Fibroblast of pulmonary artery (primary cell): ENCODE measurements around the gene CLEC18B.
"Not testable (repeated sequence)": the region's sequence is repeated elsewhere in the genome, so short reads cannot be mapped to it uniquely, and the experiment has no call there.

Experiments used
- DNase-seq: peaks from one replicate; pipeline ENCODE4 v3.0.0-alpha.2; 2010; ENCODE audit warnings: low read depth
- H3K4me3 ChIP-seq: replicated peaks from 2 replicates; pipeline ENCODE4 v1.5.1; 2011; ENCODE audit warnings: low read depth, mild to moderate bottlenecking, control low read depth, low read length, moderate library complexity
- TF ChIP-seq, protein P1 (sequence below): IDR thresholded peaks from 2 replicates; pipeline ENCODE4 v1.5.1; 2011; ENCODE audit warnings: mild to moderate bottlenecking, control low read depth, low read length, inconsistent platforms; ENCODE audit errors: missing control alignments

CLEC18B gene

DNA sequence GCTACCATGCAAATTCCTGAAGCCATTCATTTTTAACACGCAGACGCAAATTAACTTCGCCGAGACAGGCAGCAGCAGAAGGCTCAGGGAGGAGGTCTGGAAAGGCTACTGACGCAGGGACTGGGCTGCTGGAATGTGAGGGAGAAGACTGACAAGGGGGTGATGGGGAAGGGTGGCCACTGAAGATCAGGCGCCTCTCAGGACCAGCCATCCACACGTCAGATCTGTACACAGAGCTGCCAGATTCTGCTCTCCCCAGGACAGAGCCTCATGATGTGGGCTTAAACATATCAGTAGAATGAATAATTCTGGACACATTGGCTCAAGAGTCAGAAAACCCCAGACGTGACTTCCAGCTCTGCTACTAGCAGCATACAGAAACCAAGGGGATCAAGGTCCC lies 25.6 kb upstream of the CLEC18B start:
- no peak for DNase-seq
- TF ChIP-seq, protein P1, sequence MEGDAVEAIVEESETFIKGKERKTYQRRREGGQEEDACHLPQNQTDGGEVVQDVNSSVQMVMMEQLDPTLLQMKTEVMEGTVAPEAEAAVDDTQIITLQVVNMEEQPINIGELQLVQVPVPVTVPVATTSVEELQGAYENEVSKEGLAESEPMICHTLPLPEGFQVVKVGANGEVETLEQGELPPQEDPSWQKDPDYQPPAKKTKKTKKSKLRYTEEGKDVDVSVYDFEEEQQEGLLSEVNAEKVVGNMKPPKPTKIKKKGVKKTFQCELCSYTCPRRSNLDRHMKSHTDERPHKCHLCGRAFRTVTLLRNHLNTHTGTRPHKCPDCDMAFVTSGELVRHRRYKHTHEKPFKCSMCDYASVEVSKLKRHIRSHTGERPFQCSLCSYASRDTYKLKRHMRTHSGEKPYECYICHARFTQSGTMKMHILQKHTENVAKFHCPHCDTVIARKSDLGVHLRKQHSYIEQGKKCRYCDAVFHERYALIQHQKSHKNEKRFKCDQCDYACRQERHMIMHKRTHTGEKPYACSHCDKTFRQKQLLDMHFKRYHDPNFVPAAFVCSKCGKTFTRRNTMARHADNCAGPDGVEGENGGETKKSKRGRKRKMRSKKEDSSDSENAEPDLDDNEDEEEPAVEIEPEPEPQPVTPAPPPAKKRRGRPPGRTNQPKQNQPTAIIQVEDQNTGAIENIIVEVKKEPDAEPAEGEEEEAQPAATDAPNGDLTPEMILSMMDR = no peak
- no peak overlapping the region for H3K4me3 ChIP-seq

DNA sequence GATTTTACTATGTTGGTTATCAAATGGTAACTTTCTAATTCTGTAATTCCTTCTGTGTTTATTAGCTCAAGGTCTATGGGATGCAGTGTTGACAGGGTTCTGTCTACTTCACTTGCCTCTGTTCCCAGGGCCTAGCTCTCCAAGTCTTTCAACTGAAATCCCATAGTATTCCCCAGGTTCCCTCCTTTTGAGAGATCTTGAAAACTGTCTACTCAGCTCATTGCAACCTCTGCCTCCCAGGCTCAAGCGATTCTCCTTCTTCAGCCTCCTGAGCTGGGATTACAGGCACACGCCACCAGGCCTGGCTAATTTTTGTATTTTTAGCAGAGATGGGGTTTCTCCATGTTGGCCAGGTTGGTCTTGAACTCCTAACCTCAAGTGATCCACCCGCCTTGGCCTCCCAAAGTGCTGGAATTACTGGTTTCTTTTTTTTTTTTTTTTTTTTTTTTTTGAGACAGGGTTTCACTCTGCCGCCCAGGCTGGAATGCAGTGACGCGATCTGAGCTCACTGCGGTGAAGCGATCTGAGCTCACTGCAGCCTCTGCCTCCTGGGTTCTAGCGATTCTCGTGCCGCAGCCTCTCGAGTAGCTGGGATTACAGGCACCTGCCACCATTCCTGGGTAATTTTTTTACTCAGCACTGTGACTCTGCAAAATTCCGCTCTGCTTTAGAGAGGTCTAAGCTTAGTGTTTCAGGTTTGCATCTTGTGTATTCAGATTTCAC lies 22.5 kb upstream of the CLEC18B start:
- H3K4me3 ChIP-seq, DNase-seq: not testable (repeated sequence)

DNA sequence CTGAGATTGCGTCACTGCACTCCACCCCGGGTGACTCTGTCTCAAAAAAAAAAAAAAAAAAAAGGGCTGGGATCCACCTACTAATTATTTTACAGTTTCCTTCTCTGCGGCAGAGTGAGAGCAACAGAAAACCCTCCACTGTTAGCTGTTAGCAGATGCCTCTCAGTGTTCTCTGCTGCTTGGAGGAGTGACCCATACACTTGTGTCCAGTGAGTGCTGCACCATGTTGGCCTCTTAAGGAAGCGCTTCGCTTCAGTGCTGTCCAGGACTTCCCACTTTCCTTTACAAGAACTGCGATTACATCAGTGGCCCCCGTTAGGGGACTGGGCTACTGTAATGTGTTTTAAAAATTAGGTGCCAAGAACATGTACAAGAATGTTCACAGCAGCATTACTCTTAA lies 18.4 kb upstream of the CLEC18B start:
- TF ChIP-seq, protein P1 = no peak
- DNase-seq = no peak
- H3K4me3 ChIP-seq = no peak overlapping the region

DNA sequence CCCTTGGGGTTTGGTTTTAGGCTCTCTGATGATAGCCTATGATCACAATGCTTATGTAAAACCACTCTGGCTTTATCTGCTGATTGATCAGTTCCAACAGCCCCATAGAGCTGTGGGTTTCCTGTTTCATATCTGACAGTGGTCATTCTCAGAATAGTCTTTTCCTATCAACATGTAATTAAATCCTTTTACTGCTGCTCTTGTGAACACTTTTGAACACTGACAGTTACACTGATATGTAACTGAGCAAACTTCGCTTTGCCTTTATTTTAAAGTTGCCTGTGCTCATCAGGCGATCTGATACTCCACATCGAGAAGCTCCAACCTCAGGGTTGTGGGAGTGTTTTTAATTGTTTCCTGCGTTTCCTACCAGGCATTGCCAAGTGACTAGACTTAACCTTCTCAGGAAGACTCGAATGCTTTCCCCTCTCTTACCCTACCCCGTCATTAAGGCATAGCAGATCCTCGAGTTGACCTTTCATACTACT lies 17.3 kb upstream of the CLEC18B start:
- TF ChIP-seq, protein P1 = no peak
- DNase-seq = no peak
- H3K4me3 ChIP-seq = no peak overlapping the region

DNA sequence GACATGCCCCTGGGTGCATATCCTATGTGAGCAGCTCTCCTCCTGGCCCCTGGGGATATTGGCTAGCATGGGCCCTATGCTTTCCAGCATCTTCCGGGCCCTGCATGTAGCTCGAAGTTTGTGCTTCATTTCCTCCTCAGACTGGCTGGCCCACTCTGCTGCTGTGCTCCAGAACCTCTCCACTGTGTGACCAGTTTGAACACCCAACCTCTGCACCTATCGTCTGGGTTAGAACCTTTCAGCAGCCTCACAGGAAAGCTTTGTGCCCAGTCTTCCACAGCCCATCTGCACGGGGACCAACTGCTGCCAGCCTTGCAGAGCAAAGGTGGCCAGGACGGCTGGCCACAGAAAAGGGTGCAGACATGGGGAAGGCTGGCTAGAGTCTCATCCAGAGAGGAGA lies 10.2 kb upstream of the CLEC18B start:
- DNase-seq = no peak
- H3K4me3 ChIP-seq = no peak overlapping the region
- TF ChIP-seq, protein P1 = no peak

DNA sequence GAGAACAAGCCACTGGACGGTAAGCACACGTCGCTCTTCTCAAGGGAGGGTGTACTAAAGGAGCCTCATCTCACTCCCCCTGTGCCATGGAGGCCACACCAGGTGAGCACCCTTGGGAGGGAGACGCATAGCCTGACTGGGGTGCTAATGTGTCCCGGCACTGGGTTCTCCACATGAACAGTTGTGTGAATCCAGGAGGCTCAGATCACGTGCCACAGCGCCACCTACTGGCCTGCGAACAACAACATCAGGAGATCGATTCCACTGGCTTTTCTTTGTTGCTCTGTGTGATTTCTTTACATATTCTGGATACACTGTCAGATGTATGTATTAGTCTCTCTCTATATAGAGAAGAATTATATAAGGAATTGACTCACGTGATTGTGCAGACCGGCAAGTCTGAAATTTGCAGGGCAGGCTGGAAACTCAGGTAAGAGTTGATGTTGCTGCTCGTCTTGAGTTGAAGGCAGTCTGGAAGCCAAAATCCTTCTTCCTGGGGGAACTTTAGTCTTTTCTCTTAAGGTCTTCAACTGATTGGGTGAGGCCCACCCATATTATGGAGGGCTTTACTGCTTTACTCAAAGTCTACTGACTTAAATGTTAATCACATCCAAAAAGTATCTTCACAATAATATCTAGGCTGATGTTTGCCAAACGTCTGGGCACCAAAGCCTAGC lies 8.9 kb upstream of the CLEC18B start:
- TF ChIP-seq, protein P1 = peak; percentile 62
- not testable (repeated sequence) for H3K4me3 ChIP-seq
- DNase-seq = peak; percentile 51

DNA sequence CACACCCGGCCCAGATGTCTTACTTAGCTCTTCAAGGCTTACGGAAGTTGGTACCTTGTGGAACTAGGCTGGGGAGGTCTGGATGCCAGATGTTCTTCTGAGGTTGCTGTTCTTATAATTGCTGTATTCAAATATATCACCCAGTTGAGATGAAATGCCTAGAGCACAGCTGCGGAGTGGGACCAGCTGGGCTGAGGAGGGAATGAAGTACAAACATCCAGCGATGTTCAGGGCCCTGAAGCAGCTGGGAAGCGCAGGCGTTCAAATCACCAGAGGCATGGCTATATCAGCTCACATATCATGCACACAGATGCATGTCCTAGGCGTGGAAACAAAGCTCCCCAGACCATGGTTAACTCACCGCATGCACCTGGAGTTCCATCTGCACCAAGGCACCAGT lies 7.2 kb upstream of the CLEC18B start:
- not testable (repeated sequence) for DNase-seq, H3K4me3 ChIP-seq

DNA sequence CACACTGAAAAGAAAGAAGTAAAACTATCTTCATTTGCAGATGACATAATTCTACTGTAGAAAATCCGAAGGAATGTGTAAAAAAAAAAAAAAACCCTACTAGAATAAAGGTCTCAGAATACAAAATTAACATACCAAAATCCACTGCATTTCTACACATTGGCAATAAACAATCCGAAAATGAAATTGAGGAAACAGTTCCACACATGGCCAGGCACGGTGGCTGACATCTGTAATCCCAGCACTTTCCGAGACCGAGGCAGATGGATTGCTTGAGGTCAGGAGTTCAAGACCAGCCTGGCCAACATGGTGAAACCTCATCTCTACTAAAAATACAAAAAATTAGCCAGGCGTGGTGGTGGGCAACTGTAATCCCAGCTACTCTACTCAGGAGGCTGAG lies 4.5 kb upstream of the CLEC18B start:
- DNase-seq, H3K4me3 ChIP-seq: not testable (repeated sequence)

DNA sequence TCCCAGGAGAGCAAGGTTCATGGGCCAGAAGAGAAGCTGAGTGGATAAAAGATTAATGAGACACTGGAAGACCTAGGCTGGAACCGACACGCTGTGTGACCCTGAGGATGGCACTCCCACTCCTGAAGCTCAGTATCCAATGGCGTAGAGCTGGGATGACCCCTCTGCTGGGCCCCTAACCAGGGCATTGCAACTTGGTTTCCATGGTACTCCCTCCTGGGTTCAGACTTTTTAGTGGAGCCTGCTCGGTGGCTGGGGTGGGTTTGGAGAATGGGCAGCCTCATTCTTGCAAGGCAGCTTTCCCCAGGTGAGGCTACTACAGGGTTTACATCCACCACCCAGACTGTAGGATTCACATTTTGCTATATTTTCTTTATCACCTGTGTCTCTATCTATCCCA lies 2.4 kb upstream of the CLEC18B start:
- DNase-seq, H3K4me3 ChIP-seq: not testable (repeated sequence)

DNA sequence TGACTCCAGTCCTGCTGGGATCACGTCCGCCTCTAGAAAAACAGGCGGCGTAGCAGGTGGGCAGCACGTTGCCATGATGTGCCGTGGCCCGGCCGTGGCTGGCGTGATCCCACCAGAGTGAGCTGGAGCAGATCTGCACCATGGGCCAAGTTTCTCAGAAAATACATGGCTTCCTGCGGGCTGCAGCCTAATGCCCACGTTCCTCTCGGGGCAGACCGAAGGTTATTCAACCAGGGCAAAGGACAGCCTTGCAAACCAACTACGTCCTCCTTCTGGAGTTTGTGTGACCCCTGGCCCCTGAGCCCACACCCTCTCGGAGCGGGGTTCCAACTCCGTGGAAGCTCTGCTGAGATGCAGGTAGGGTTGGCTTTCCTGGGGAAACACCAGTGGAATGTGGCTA lies 808 bp upstream of the CLEC18B start:
- H3K4me3 ChIP-seq, DNase-seq: not testable (repeated sequence)

DNA sequence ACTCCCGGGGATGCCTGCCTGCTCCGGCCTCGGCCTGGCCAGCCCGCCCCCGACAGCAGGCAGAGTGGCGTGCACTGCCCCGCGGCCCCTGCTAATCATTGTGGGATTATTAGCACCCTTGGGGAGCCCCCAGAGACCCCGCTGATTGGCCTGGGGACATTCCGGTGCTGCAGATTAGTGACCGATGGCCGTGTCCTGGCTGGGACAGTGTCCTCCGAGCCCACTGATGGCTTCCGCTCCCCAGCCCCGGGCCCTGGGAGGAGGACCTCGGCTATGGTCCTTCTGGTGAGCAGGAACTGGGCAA lies 156 bp upstream of the CLEC18B start:
- not testable (repeated sequence) for H3K4me3 ChIP-seq, DNase-seq

DNA sequence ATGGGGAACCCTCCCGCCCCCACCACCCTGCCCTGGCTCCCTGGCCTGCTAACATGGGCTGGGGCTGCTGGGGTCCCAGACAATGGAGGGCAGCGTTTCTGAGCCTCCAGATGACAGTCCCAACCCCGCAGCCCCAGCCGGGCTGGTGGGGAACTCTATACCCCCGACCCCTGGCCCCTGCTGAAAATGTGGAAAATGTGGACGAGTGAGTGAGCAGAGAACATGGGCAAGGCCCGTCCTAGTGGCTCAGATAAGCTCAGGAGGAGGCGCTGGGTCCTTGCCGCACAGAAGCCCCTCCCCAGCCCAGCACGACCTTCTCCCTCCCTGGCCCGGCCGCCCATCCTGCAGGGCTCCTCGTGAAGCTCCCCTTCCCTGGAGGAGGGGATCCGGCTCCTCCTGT lies 1.5 kb downstream of the CLEC18B start:
- not testable (repeated sequence) for DNase-seq, H3K4me3 ChIP-seq

DNA sequence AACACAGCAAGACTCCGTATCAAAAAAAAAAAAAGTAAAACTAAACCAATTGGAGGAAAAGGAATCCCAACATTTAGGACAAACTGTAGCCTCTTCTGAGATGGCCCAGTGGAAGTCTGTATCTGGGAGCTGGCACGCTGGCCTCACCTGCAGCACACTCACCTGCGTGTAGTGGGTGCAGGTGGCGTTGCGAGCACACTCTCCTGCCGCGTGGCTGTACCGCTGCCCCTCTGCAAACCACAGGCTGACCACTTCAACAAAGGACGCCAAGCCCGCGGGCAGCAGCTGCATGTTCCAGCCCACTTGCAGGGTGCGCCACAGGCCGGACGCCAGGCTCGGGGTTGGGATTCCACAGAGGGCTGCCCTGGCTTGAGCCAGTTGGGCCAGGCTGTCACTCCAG lies 3.4 kb downstream of the CLEC18B start:
- DNase-seq, H3K4me3 ChIP-seq: not testable (repeated sequence)
